ENCODE measurements around the gene FAXDC2. TPM values are rescaled to one million over a fixed set of nuclear protein-coding genes. Genes with fewer than 3 reads are reported as not detected.

FAXDC2 gene
- polyA plus RNA-seq, 3 donors: 34.1 to 38.6 (median 35.9) TPM

Other genes with a start within 250 kb of the FAXDC2 start
- 100 to 1,000 TPM; 133 to 135 (median 133) TPM for gene LARP1, start 95.2 kb downstream of the FAXDC2 start, polyA plus RNA-seq (ENCODE audit: insufficient read length in 3 of 3)
- 10 to 100 TPM; 81.9 to 88.2 (median 82.6) TPM for gene CNOT8, start 8.0 kb upstream of the FAXDC2 start, polyA plus RNA-seq (ENCODE audit: insufficient read length in 3 of 3)
- gene GEMIN5, start 87.6 kb upstream of the FAXDC2 start, polyA plus RNA-seq (ENCODE audit: insufficient read length in 3 of 3): 10 to 100 TPM; 21.4 to 23.3 (median 21.9) TPM
- gene MRPL22, start 90.5 kb upstream of the FAXDC2 start, polyA plus RNA-seq (ENCODE audit: insufficient read length in 3 of 3): 10 to 100 TPM; 52.0 to 53.9 (median 53.6) TPM
- gene KIF4B, start 163.2 kb upstream of the FAXDC2 start, polyA plus RNA-seq (ENCODE audit: insufficient read length in 3 of 3): under 1 TPM; 0.21 to 0.33 (median 0.33) TPM